Natural killer cell (primary cell): ENCODE results near the gene LRRC8A. TPM values are rescaled to one million over a fixed set of nuclear protein-coding genes. Genes with fewer than 3 reads are reported as not detected.

Experiments
- ATAC-seq, 3 donors: fragments of 150-1000 bp in 2 of 3; fragments of 200-7000 bp in 1 of 3; cut with Tn5 transposase; 1 replicate in 1 of 3; 2 replicates in 2 of 3; pipeline ENCODE4 v1.10.0; 2021; ENCODE audit warnings: mild to moderate bottlenecking in 2 of 3, moderate library complexity in 2 of 3
- DNase-seq, 2 donors: peaks; one replicate each; pipeline versions ENCODE4 v3.0.0 to v3.0.0-alpha.2; 2013 to 2021; ENCODE audit warnings: mixed read lengths in 1 of 2
- H3K27ac ChIP-seq: one replicate; pipeline ENCODE4 v1.5.1; 2013; ENCODE audit warnings: mild to moderate bottlenecking, low read length
- H3K27me3 ChIP-seq: one replicate; pipeline ENCODE4 v1.6.1; 2013; ENCODE audit warnings: low read length; ENCODE audit not compliant: control insufficient read depth, insufficient read depth
- H3K36me3 ChIP-seq: one replicate; pipeline ENCODE4 v1.6.1; 2013; ENCODE audit warnings: low read length; ENCODE audit not compliant: control insufficient read depth, insufficient read depth
- H3K4me1 ChIP-seq: one replicate; pipeline ENCODE4 v1.6.1; 2013; ENCODE audit warnings: low read length; ENCODE audit not compliant: control insufficient read depth, insufficient read depth
- H3K4me3 ChIP-seq: one replicate; pipeline ENCODE4 v1.5.1; 2013; ENCODE audit warnings: low read length
- H3K9me3 ChIP-seq: one replicate; pipeline ENCODE4 v1.6.1; 2013; ENCODE audit warnings: low read length; ENCODE audit not compliant: control insufficient read depth, insufficient read depth
- H3K27ac Mint-ChIP-seq, 2 donors: one replicate each; pipeline ENCODE4 v1.8.0; 2022; ENCODE audit warnings: mild to moderate bottlenecking in 2 of 2, mixed read lengths in 2 of 2, moderate library complexity in 1 of 2
- H3K27me3 Mint-ChIP-seq, 2 donors: one replicate each; pipeline ENCODE4 v1.8.0; 2022; ENCODE audit warnings: low read depth in 2 of 2, mixed read lengths in 2 of 2
- H3K36me3 Mint-ChIP-seq: one replicate; pipeline ENCODE4 v1.8.0; 2022; ENCODE audit warnings: mixed read lengths
- H3K4me1 Mint-ChIP-seq, 2 donors: one replicate each; pipeline ENCODE4 v1.8.0; 2022; ENCODE audit warnings: mixed read lengths in 2 of 2
- H3K4me3 Mint-ChIP-seq: one replicate; pipeline ENCODE4 v1.8.0; 2022; ENCODE audit warnings: mild to moderate bottlenecking, moderate library complexity, mixed read lengths
- H3K9me3 Mint-ChIP-seq, 2 donors: one replicate each; pipeline ENCODE4 v1.8.0; 2022; ENCODE audit warnings: mixed read lengths in 2 of 2
- WGBS: methylation state at CpG from one replicate; pipeline ENCODE4 v1.1.7; 2013; ENCODE audit warnings: missing lambda C conversion rate; ENCODE audit not compliant: insufficient coverage; 5-methylcytosine and 5-hydroxymethylcytosine counted together
- intact Hi-C: fragments of 100-400 bp; cut with micrococcal nuclease; formaldehyde crosslinking; loops from one replicate; pipeline ENCODE4 v1.14.2; 2022
- total RNA-seq, 4 donors: library from RNA; stranded (reverse); fragments of 120-200 nt in 1 of 4; gene quantifications; one replicate each; pipeline versions ENCODE4 v1.2.3 to v1.2.4, GENCODE V29; 2013 to 2022
- TF ChIP-seq, protein P1 (sequence below): fragments of 200-600 bp; IDR thresholded peaks from one replicate; pipeline ENCODE4 v1.8.0; 2022; ENCODE audit warnings: antibody characterized with exemption

LRRC8A gene
- total RNA-seq, 3 donors from 2014 or later (not counting 1 experiment from before 2014, with no cell fraction given), result 60.0 to 82.9 (median 67.9) TPM

DNA sequence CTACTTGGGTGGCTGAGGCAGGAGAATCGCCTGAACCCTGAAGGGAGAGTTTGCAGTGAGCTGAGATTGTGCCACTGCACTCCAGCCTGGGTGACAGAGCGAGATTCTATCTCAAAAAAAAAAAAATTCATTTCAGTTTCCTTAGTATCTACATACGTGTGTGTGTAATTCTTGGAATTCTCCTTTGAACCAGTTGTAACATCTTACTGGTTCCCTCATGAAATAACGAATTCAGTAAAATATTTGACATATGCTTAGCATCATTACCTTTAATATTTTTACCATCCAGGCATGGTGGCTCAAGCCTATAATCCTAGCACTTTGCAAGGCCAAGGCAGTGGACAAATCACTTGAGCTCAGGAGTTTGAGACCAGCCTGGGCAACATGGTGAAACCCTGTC, 47.6 kb downstream of the LRRC8A start:
- H3K9me3 Mint-ChIP-seq, result no peaks in the 10 kb centered on the region
- H3K9me3 ChIP-seq, result no peaks in the 10 kb centered on the region
- intact Hi-C loops, result no loop called here
- ATAC-seq, result no peak
- TF ChIP-seq, protein P1, sequence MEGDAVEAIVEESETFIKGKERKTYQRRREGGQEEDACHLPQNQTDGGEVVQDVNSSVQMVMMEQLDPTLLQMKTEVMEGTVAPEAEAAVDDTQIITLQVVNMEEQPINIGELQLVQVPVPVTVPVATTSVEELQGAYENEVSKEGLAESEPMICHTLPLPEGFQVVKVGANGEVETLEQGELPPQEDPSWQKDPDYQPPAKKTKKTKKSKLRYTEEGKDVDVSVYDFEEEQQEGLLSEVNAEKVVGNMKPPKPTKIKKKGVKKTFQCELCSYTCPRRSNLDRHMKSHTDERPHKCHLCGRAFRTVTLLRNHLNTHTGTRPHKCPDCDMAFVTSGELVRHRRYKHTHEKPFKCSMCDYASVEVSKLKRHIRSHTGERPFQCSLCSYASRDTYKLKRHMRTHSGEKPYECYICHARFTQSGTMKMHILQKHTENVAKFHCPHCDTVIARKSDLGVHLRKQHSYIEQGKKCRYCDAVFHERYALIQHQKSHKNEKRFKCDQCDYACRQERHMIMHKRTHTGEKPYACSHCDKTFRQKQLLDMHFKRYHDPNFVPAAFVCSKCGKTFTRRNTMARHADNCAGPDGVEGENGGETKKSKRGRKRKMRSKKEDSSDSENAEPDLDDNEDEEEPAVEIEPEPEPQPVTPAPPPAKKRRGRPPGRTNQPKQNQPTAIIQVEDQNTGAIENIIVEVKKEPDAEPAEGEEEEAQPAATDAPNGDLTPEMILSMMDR, result no peak
- 94% methylated on average over 3 of the region's 4 CpGs for WGBS
- H3K4me1 ChIP-seq, result peaks cover 7% of the 10 kb centered on the region
- H3K4me3 Mint-ChIP-seq, result no peak overlapping the region
- H3K36me3 ChIP-seq, result no peaks in the 10 kb centered on the region
- no peak overlapping the region for H3K4me3 ChIP-seq
- H3K27ac Mint-ChIP-seq, result no peak overlapping the region
- no peak overlapping the region for H3K27ac ChIP-seq
- no peaks in the 10 kb centered on the region for H3K36me3 Mint-ChIP-seq
- peaks cover 9 to 23% of the 10 kb centered on the region in 2 donors for H3K4me1 Mint-ChIP-seq
- H3K27me3 Mint-ChIP-seq, result no peaks in the 10 kb centered on the region
- H3K27me3 ChIP-seq, result no peaks in the 10 kb centered on the region
- no peak for DNase-seq

DNA sequence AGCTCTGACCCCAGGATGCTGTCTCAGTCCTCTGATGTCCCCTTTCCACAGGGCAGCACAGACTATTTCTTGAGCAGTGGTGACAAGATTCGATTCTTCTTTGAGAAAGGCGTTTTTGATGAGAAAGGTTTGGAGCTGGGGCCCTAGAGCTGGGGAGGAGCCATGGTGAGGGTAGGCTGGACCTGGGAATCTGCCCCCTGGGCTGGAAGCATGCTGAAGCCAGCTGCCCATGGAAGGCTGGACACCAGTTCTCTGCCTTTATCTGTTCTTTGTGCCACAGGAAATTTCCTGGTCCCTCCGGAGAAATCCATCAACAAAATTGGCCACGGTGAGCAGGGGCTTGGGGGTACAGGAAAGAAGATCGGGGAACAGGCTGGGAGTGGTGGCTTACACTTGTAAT, 51.8 kb downstream of the LRRC8A start:
- Mint-ChIP-seq H3K9me3 (no peaks in the 10 kb centered on the region), H3K4me1 (no peaks in the 10 kb centered on the region), H3K4me3 (no peak overlapping the region), H3K27me3 (no peaks in the 10 kb centered on the region), H3K27ac (no peak overlapping the region), H3K36me3 (no peaks in the 10 kb centered on the region)
- no peak overlapping the region for H3K4me3 ChIP-seq
- H3K4me1 ChIP-seq, result no peaks in the 10 kb centered on the region
- WGBS, result 94% methylated on average over 5 of the region's 5 CpGs
- H3K9me3 ChIP-seq, result no peaks in the 10 kb centered on the region
- no peak overlapping the region for H3K27ac ChIP-seq
- intact Hi-C loops, result no loop called here
- DNase-seq (no peak), ATAC-seq (no peak)
- H3K36me3 ChIP-seq, result no peaks in the 10 kb centered on the region
- no peaks in the 10 kb centered on the region for H3K27me3 ChIP-seq
- TF ChIP-seq, protein P1, result no peak

DNA sequence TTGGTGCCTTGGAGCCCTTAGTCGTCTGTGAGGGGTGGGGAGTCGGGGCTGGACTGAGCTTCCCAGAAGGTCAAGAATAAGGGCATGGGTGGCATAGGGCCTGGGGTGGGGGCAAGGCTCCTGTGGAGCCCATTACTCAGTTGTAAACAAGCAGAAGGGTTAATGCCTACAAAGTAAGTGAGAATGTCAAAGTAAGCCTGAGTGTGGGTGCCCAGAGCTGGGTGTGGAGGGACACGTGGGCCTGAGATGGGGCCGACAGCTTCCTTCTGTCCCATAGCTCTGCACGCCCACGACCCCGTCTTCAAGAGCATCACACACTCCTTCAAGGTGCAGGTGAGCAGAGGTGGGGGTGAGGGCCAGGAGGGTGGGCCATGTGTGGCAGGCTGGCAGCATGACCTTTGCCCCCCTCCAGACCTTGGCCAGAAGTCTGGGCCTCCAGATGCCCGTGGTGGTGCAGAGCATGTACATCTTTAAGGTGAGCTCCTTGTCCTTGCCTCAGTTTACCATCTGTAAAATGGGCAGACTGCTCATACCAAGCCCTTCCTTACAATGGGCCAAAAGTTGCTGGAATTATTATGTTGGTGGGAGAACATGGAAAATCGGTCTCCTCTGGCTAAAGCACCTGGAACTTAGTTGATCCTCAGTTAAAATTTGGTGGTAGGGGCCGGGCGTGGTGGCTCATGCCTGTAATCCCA, 54.4 kb downstream of the LRRC8A start:
- no peak overlapping the region for H3K27ac Mint-ChIP-seq
- TF ChIP-seq, protein P1, result no peak
- no peak overlapping the region for H3K4me3 ChIP-seq
- no peak for ATAC-seq
- H3K9me3 Mint-ChIP-seq, result no peaks in the 10 kb centered on the region
- no peak overlapping the region for H3K4me3 Mint-ChIP-seq
- no peak for DNase-seq
- H3K27me3 ChIP-seq, result no peaks in the 10 kb centered on the region
- no peak overlapping the region for H3K27ac ChIP-seq
- H3K4me1 Mint-ChIP-seq, result no peaks in the 10 kb centered on the region
- intact Hi-C loops, result no loop called here
- 94% methylated on average over 11 of the region's 11 CpGs for WGBS
- no peaks in the 10 kb centered on the region for H3K36me3 ChIP-seq
- H3K4me1 ChIP-seq, result no peaks in the 10 kb centered on the region
- H3K36me3 Mint-ChIP-seq, result no peaks in the 10 kb centered on the region
- H3K27me3 Mint-ChIP-seq, result no peaks in the 10 kb centered on the region
- H3K9me3 ChIP-seq, result no peaks in the 10 kb centered on the region
